NT2/D1 (cell line): ENCODE measurements around the gene SCYL2.

ENCODE experiments used
- SUZ12 ChIP-seq: IDR thresholded peaks from 2 replicates; pipeline ENCODE4 v1.6.1; 2011; ENCODE audit not compliant: insufficient read length, insufficient read depth; ENCODE audit errors: extremely low read depth
- ZNF274 ChIP-seq: IDR thresholded peaks from 2 replicates; pipeline ENCODE4 v1.6.1; 2011; ENCODE audit warnings: mild to moderate bottlenecking, low read depth, low read length

DNA sequence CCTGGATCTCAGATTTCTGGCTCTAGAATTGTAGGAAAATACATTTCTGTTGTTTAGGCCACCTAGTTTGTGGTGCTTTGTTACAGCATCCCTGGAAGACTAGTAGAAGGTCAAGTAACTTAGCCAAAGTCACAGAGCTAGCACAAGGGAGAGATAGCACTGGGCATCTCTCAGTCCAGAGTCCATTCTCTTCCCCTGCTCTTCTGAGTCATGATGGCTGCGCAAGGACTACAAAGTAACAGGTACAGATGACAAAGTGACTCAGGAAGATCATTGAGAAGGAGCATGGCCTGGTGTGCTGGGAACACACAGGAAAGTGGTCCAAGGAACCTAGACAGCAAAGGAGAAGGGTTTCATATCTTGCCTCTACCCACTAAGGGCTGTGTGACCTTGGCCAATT, 109.2 kb downstream of the SCYL2 start:
- no peak for TF ChIP-seq SUZ12
- no peak for TF ChIP-seq ZNF274
